IMR-90 (cell line): ENCODE measurements around the gene ASB11. TPM values are rescaled to one million over a fixed set of nuclear protein-coding genes. Genes with fewer than 3 reads are reported as not detected.
"Not testable (repeated sequence)": the region's sequence is repeated elsewhere in the genome, so short reads cannot be mapped to it uniquely, and the experiment has no call there.

Experiments used
- ATAC-seq: fragments of 200-7000 bp; cut with Tn5 transposase; 2 replicates; pipeline ENCODE4 v1.9.1; 2020; ENCODE audit warnings: low read depth, mild to moderate bottlenecking, moderate library complexity
- BruUV-seq: library from RNA; stranded (reverse); fragments of 400-500 nt; replicated peaks from 2 replicates; lab custom pipeline; 2021; lab: Mats Ljungman, UMichigan
- CTCF ChIA-PET: fragments of 300-600 bp; formaldehyde crosslinking; extraction: SDS; loops from one replicate; lab custom pipeline; 2021; ENCODE audit warnings: antibody characterized with exemption; lab: Yijun Ruan, JAX
- POLR2A ChIA-PET: fragments of 300-600 bp; sonication (Branson Sonifier 250); formaldehyde crosslinking; loops from one replicate; lab custom pipeline; 2022; ENCODE audit warnings: antibody characterized with exemption; ENCODE audit not compliant: unreplicated experiment; lab: Charles Lee
- DNase-seq: peaks from one replicate; pipeline ENCODE4 v3.0.0; 2013
- H2AFZ ChIP-seq: replicated peaks from 2 replicates; pipeline ENCODE3; 2013; ENCODE audit warnings: low read length, mild to moderate bottlenecking; ENCODE audit not compliant: poor library complexity
- H2AK5ac ChIP-seq: 2 replicates; pipeline ENCODE4 v1.6.1; 2013; ENCODE audit warnings: low read depth, low read length, inconsistent platforms
- H2AK9ac ChIP-seq: replicated peaks from 2 replicates; pipeline ENCODE3; 2013; ENCODE audit warnings: mild to moderate bottlenecking, low read depth, low read length, moderate library complexity; ENCODE audit not compliant: poor library complexity
- H2BK120ac ChIP-seq: 2 replicates; pipeline ENCODE4 v1.6.1; 2013; ENCODE audit warnings: low read depth, low read length, inconsistent platforms
- H2BK15ac ChIP-seq: 3 replicates; pipeline ENCODE4 v1.6.1; 2013; ENCODE audit warnings: low read depth, low read length, inconsistent platforms
- H2BK20ac ChIP-seq: 2 replicates; pipeline ENCODE4 v1.6.1; 2013; ENCODE audit warnings: low read depth, mild to moderate bottlenecking, inconsistent platforms, low read length, moderate library complexity
- H2BK5ac ChIP-seq: 2 replicates; pipeline ENCODE4 v1.6.1; 2013; ENCODE audit warnings: mild to moderate bottlenecking, low read depth, low read length, inconsistent platforms; ENCODE audit not compliant: poor library complexity, severe bottlenecking
- H3K14ac ChIP-seq: replicated peaks from 2 replicates; pipeline ENCODE4 v1.6.1; 2013; ENCODE audit warnings: low read depth, low read length, inconsistent platforms
- H3K18ac ChIP-seq: 2 replicates; pipeline ENCODE4 v1.6.1; 2013; ENCODE audit warnings: low read depth, low read length, control low read depth
- H3K23ac ChIP-seq: 2 replicates; pipeline ENCODE4 v1.6.1; 2013; ENCODE audit warnings: low read depth, low read length, inconsistent platforms
- H3K27ac ChIP-seq: 2 replicates; pipeline ENCODE4 v1.5.1; 2013; ENCODE audit warnings: mild to moderate bottlenecking, control low read depth, low read length; ENCODE audit not compliant: insufficient read depth
- H3K27me3 ChIP-seq: 2 replicates; pipeline ENCODE4 v1.6.1; 2013; ENCODE audit warnings: low read length; ENCODE audit not compliant: control insufficient read depth, insufficient read depth
- H3K36me3 ChIP-seq: 2 replicates; pipeline ENCODE4 v1.6.1; 2013; ENCODE audit warnings: low read length, mixed read lengths; ENCODE audit not compliant: control insufficient read depth, insufficient read depth
- H3K4ac ChIP-seq: 2 replicates; pipeline ENCODE4 v1.6.1; 2013; ENCODE audit warnings: low read depth, low read length, inconsistent platforms
- H3K4me1 ChIP-seq: 2 replicates; pipeline ENCODE4 v1.6.1; 2013; ENCODE audit warnings: low read length, mixed read lengths; ENCODE audit not compliant: control insufficient read depth, insufficient read depth
- H3K4me2 ChIP-seq: 2 replicates; pipeline ENCODE4 v1.6.1; 2013; ENCODE audit warnings: low read depth, mild to moderate bottlenecking, control low read depth, low read length, moderate library complexity
- H3K4me3 ChIP-seq: 2 replicates; pipeline ENCODE4 v1.5.1; 2013; ENCODE audit warnings: low read depth, mild to moderate bottlenecking, control low read depth, low read length, moderate library complexity; ENCODE audit not compliant: insufficient read depth
- H3K56ac ChIP-seq: 2 replicates; pipeline ENCODE4 v1.6.1; 2013; ENCODE audit warnings: low read length, inconsistent platforms; ENCODE audit not compliant: insufficient read depth; ENCODE audit errors: extremely low read depth
- H3K79me1 ChIP-seq, 2 experiments: 2 replicates each; pipeline ENCODE4 v1.6.1; 2013; ENCODE audit warnings: low read length in 2 of 2, inconsistent platforms in 1 of 2, low read depth in 1 of 2
- H3K9ac ChIP-seq: 2 replicates; pipeline ENCODE4 v1.6.1; 2013; ENCODE audit warnings: low read depth, low read length, control low read depth
- H3K9me1 ChIP-seq: 2 replicates; pipeline ENCODE4 v1.6.1; 2013; ENCODE audit warnings: low read length, inconsistent platforms; ENCODE audit not compliant: insufficient read depth
- H3K9me3 ChIP-seq: 2 replicates; pipeline ENCODE4 v1.6.1; 2013; ENCODE audit warnings: low read length; ENCODE audit not compliant: control insufficient read depth, insufficient read depth
- H4K20me1 ChIP-seq: 2 replicates; pipeline ENCODE4 v1.6.1; 2013; ENCODE audit warnings: low read length, inconsistent platforms; ENCODE audit not compliant: insufficient read depth
- H4K5ac ChIP-seq: 2 replicates; pipeline ENCODE4 v1.6.1; 2013; ENCODE audit warnings: mild to moderate bottlenecking, low read depth, low read length, control low read depth
- H4K8ac ChIP-seq, 2 experiments: 2 replicates each; pipeline ENCODE4 v1.6.1; 2013; ENCODE audit warnings: low read depth in 2 of 2, low read length in 2 of 2, control low read depth in 1 of 2, inconsistent platforms in 1 of 2
- H4K91ac ChIP-seq: 2 replicates; pipeline ENCODE4 v1.6.1; 2013; ENCODE audit warnings: low read depth, low read length, inconsistent platforms; ENCODE audit not compliant: insufficient read depth
- NFE2L2 ChIP-seq: fragments of 150-350 bp; IDR thresholded peaks from 2 replicates; pipeline ENCODE4 v1.6.1; 2016; ENCODE audit warnings: low read depth, mild to moderate bottlenecking, low read length
- RCOR1 ChIP-seq: IDR thresholded peaks from 2 replicates; pipeline ENCODE4 v1.6.1; 2012; ENCODE audit warnings: mild to moderate bottlenecking, low read length, improper control_type of control experiment; ENCODE audit not compliant: insufficient replicate concordance
- RFX5 ChIP-seq: IDR thresholded peaks from 2 replicates; pipeline ENCODE4 v1.8.0; 2012; ENCODE audit warnings: low read depth, mild to moderate bottlenecking, low read length, moderate library complexity
- WGBS, 2 experiments: methylation state at CpG; one replicate each; pipeline versions ENCODE4 v1.1.5 to v1.1.7; 2013; ENCODE audit warnings: missing lambda C conversion rate in 2 of 2; ENCODE audit not compliant: insufficient read length in 1 of 2; ENCODE audit errors: extremely low coverage in 2 of 2; 5-methylcytosine and 5-hydroxymethylcytosine counted together
- dilution Hi-C: fragments of 300-500 bp; cut with HindIII; formaldehyde crosslinking; loops from one replicate; pipeline ENCODE4 v1.14.3; 2018; ENCODE audit warnings: low sequenced_read_pairs; ENCODE audit not compliant: unreplicated experiment
- in situ Hi-C: fragments of 300-500 bp; cut with MboI; formaldehyde crosslinking; loops from 3 replicates; pipeline ENCODE4 v1.14.3; 2019; ENCODE audit warnings: low sequenced_read_pairs, inconsistent platforms, mixed read lengths
- intact Hi-C: fragments of 100-400 bp; cut with micrococcal nuclease; formaldehyde crosslinking; loops from 2 replicates; pipeline ENCODE4 v1.10.0; 2022
- polyA plus RNA-seq, 3 experiments: library from polyadenylated mRNA; depleted of rRNA; stranded (reverse); fragments of >200 nt; gene quantifications; 2 replicates each; pipeline ENCODE4 v1.2.3, GENCODE V29; 2012; ENCODE audit warnings: low replicate concordance in 1 of 3
- total RNA-seq: library from RNA; depleted of rRNA; stranded (reverse); fragments of >200 nt; gene quantifications from 2 replicates; pipeline ENCODE4 v1.2.3, GENCODE V29; 2012
- TF ChIP-seq, protein P1 (sequence below): conservative IDR thresholded peaks from 2 replicates; pipeline ENCODE4 v1.5.1; 2012; ENCODE audit warnings: mild to moderate bottlenecking, low read depth, low read length, improper control_type of control experiment
- TF ChIP-seq, protein P2 (sequence below): fragments of 150-350 bp; IDR thresholded peaks from 2 replicates; pipeline ENCODE4 v1.6.1; 2016; ENCODE audit warnings: low read depth, mild to moderate bottlenecking, low read length, moderate library complexity, borderline replicate concordance

The ASB11 gene
- total and polyA plus RNA-seq, 2 of the 4 experiments (the other 2 are of a cell fraction): not detected

DNA sequence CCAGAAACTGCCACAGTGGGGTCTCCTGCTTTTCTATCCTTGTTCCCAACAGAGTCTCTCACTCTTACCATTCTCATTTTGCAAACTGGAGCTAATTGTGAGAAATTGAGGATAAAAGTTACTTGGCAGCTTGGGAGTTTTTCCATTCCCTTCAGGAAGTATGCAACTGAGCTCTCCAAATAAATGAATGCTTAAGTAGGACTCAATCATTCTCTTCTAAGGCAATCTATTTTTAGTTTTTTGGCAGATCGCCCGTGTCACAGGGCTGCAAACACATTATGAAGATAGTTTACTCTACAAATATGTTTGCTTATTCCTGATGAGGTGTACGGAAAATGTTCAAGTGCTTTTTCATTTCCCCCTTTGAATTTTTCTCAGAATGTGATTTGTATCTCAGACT, 5.3 kb downstream of the ASB11 start:
- no peak overlapping the region for H3K18ac ChIP-seq
- DNase-seq (peak; percentile 6), ATAC-seq (no peak)
- H2BK120ac ChIP-seq: no peak overlapping the region
- H3K56ac ChIP-seq: no peak overlapping the region
- no peak overlapping the region for H2BK5ac ChIP-seq
- H4K5ac ChIP-seq: no peak overlapping the region
- H3K4me1 ChIP-seq: no peaks in the 10 kb centered on the region
- ChIA-PET CTCF (no interaction called here), POLR2A (no interaction called here)
- H3K14ac ChIP-seq: no peak overlapping the region
- H3K9me3 ChIP-seq: no peaks in the 10 kb centered on the region
- H3K4me3 ChIP-seq: no peak overlapping the region
- TF ChIP-seq NFE2L2: no peak
- TF ChIP-seq RFX5: no peak
- no peak for TF ChIP-seq RCOR1
- TF ChIP-seq, protein P1, sequence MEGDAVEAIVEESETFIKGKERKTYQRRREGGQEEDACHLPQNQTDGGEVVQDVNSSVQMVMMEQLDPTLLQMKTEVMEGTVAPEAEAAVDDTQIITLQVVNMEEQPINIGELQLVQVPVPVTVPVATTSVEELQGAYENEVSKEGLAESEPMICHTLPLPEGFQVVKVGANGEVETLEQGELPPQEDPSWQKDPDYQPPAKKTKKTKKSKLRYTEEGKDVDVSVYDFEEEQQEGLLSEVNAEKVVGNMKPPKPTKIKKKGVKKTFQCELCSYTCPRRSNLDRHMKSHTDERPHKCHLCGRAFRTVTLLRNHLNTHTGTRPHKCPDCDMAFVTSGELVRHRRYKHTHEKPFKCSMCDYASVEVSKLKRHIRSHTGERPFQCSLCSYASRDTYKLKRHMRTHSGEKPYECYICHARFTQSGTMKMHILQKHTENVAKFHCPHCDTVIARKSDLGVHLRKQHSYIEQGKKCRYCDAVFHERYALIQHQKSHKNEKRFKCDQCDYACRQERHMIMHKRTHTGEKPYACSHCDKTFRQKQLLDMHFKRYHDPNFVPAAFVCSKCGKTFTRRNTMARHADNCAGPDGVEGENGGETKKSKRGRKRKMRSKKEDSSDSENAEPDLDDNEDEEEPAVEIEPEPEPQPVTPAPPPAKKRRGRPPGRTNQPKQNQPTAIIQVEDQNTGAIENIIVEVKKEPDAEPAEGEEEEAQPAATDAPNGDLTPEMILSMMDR: no peak
- TF ChIP-seq, protein P2, sequence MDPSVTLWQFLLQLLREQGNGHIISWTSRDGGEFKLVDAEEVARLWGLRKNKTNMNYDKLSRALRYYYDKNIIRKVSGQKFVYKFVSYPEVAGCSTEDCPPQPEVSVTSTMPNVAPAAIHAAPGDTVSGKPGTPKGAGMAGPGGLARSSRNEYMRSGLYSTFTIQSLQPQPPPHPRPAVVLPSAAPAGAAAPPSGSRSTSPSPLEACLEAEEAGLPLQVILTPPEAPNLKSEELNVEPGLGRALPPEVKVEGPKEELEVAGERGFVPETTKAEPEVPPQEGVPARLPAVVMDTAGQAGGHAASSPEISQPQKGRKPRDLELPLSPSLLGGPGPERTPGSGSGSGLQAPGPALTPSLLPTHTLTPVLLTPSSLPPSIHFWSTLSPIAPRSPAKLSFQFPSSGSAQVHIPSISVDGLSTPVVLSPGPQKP: no peak
- H3K79me1 ChIP-seq: no peaks in the 10 kb centered on the region
- no peak overlapping the region for H3K4me2 ChIP-seq
- H2AFZ ChIP-seq: no peak overlapping the region
- no peaks in the 10 kb centered on the region for H3K36me3 ChIP-seq
- no peak overlapping the region for H2AK5ac ChIP-seq
- H3K9ac ChIP-seq: no peak overlapping the region
- H3K23ac ChIP-seq: no peak overlapping the region
- H4K20me1 ChIP-seq: no peaks in the 10 kb centered on the region
- no peaks in the 10 kb centered on the region for H3K9me1 ChIP-seq
- H2AK9ac ChIP-seq: no peak overlapping the region
- H2BK15ac ChIP-seq: no peak overlapping the region
- peaks cover 1% of the 10 kb centered on the region; the same call in 1 of the 2 replicates for H3K27me3 ChIP-seq
- WGBS, 2 experiments: no CpG with 5 or more reads among the region's 3 CpGs
- in situ Hi-C loops: no loop called here
- intact Hi-C loops: no loop called here
- H4K91ac ChIP-seq: no peak overlapping the region
- no peak overlapping the region for H3K4ac ChIP-seq
- dilution Hi-C loops: no loop called here
- H2BK20ac ChIP-seq: no peak overlapping the region
- H4K8ac ChIP-seq: no peak overlapping the region
- H3K27ac ChIP-seq: no peak overlapping the region
- no TSS peak for BruUV-seq

DNA sequence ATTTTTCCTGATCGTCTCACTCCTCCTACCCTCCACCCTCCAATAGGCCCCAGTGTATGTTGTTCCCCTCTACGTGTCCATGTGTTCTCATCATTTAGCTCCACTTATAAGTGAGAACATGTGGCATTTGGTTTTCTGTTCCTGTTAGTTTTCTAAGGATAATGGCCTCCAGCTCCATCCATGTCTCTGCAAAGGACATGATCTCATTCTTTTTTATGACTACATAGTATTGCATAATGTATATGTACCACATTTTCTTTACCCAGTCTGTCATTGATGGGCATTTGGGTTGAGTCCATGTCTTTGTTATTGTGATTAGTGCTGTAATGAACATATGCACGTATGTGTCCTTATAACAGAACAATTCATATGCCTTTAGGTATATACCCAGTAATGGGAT, 9.5 kb downstream of the ASB11 start:
- H3K23ac ChIP-seq, H4K8ac ChIP-seq, H4K91ac ChIP-seq, H3K36me3 ChIP-seq, H3K4ac ChIP-seq, H2BK120ac ChIP-seq, H3K18ac ChIP-seq, H2BK5ac ChIP-seq, H3K9me1 ChIP-seq, H3K9me3 ChIP-seq, H3K27ac ChIP-seq, in situ Hi-C loops, H3K4me1 ChIP-seq, H2AK9ac ChIP-seq, H2BK15ac ChIP-seq, H2AK5ac ChIP-seq, H3K14ac ChIP-seq, BruUV-seq, H2BK20ac ChIP-seq, H4K5ac ChIP-seq, DNase-seq, H3K4me2 ChIP-seq, intact Hi-C loops, H3K27me3 ChIP-seq, CTCF ChIA-PET, ATAC-seq, H3K56ac ChIP-seq, H3K9ac ChIP-seq, H2AFZ ChIP-seq, H3K4me3 ChIP-seq, POLR2A ChIA-PET, dilution Hi-C loops, H3K79me1 ChIP-seq, H4K20me1 ChIP-seq: not testable (repeated sequence)
- WGBS, 2 experiments: no CpG with 5 or more reads among the region's 3 CpGs
